Measurements from ENCODE around the gene CNTN6.

Gene CNTN6

GRCh38 chr3:1172644-1173043, 79.8 kb downstream of the CNTN6 start:
- DNase-seq (ENCODE audit: low read depth), result no peak

GRCh38 chr3:1179146-1179545, 86.3 kb downstream of the CNTN6 start:
- no peak for DNase-seq (ENCODE audit: low read depth)

GRCh38 chr3:1183320-1184048, 90.7 kb downstream of the CNTN6 start:
- peak; percentile 69 for DNase-seq (ENCODE audit: low read depth)

GRCh38 chr3:1190569-1190968, 97.7 kb downstream of the CNTN6 start:
- no peak for DNase-seq (ENCODE audit: low read depth)

- no peak for DNase-seq (ENCODE audit: low read depth)
These were observed 98.2 kb downstream of the CNTN6 start for GRCh38 chr3:1191026-1191425.

GRCh38 chr3:1195947-1196346, 103.1 kb downstream of the CNTN6 start:
- DNase-seq (ENCODE audit: low read depth), result peak; percentile 72

GRCh38 chr3:1197051-1197450, 104.2 kb downstream of the CNTN6 start:
- DNase-seq (ENCODE audit: low read depth), result no peak

- no peak for DNase-seq (ENCODE audit: low read depth)
These were observed 107.5 kb downstream of the CNTN6 start for GRCh38 chr3:1200371-1200770.

- DNase-seq (ENCODE audit: low read depth), result no peak
These were observed 115.1 kb downstream of the CNTN6 start for GRCh38 chr3:1207904-1208303.

GRCh38 chr3:1214933-1215332, 122.1 kb downstream of the CNTN6 start:
- DNase-seq (ENCODE audit: low read depth), result no peak

- DNase-seq (ENCODE audit: low read depth), result no peak
These were observed 124.0 kb downstream of the CNTN6 start for GRCh38 chr3:1216856-1217255.

GRCh38 chr3:1227111-1227510, 134.3 kb downstream of the CNTN6 start:
- no peak for DNase-seq (ENCODE audit: low read depth)

GRCh38 chr3:1228289-1228688, 135.5 kb downstream of the CNTN6 start:
- no peak for DNase-seq (ENCODE audit: low read depth)

GRCh38 chr3:1230920-1231319, 138.1 kb downstream of the CNTN6 start:
- no peak for DNase-seq (ENCODE audit: low read depth)

GRCh38 chr3:1232276-1232675, 139.5 kb downstream of the CNTN6 start:
- no peak for DNase-seq (ENCODE audit: low read depth)

GRCh38 chr3:1235526-1236120, 142.8 kb downstream of the CNTN6 start:
- DNase-seq (ENCODE audit: low read depth), result no peak

GRCh38 chr3:1251282-1252060, 158.6 kb downstream of the CNTN6 start:
- DNase-seq (ENCODE audit: low read depth), result peak; percentile 2

- no peak for DNase-seq (ENCODE audit: low read depth)
These were observed 159.2 kb downstream of the CNTN6 start for GRCh38 chr3:1252061-1252430.

GRCh38 chr3:1262246-1262645, 169.4 kb downstream of the CNTN6 start:
- DNase-seq (ENCODE audit: low read depth), result no peak

GRCh38 chr3:1263121-1263520, 170.3 kb downstream of the CNTN6 start:
- no peak for DNase-seq (ENCODE audit: low read depth)

- no peak for DNase-seq (ENCODE audit: low read depth)
These were observed 177.0 kb downstream of the CNTN6 start for GRCh38 chr3:1269808-1270207.

GRCh38 chr3:1272546-1273265, 179.9 kb downstream of the CNTN6 start:
- no peak for DNase-seq (ENCODE audit: low read depth)

- no peak for DNase-seq (ENCODE audit: low read depth)
These were observed 182.7 kb downstream of the CNTN6 start for GRCh38 chr3:1275495-1275894.

All from fibroblast of the conjunctiva (primary cell).